Endothelial cell of umbilical vein (primary cell): ENCODE measurements around the gene SMR3A.

ENCODE experiments used
- EZH2 ChIP-seq: IDR thresholded peaks from 2 replicates; pipeline ENCODE4 v1.6.1; 2012; ENCODE audit warnings: borderline replicate concordance, low read depth, mild to moderate bottlenecking, moderate library complexity, low read length, inconsistent platforms; ENCODE audit not compliant: severe bottlenecking
- FOS ChIP-seq: IDR thresholded peaks from 2 replicates; pipeline ENCODE4 v1.6.1; 2011; ENCODE audit warnings: mild to moderate bottlenecking, low read length, moderate library complexity, borderline replicate concordance; ENCODE audit not compliant: insufficient read depth
- GATA2 ChIP-seq: IDR thresholded peaks from 2 replicates; pipeline ENCODE4 v1.7.0; 2011; ENCODE audit warnings: low read depth, mild to moderate bottlenecking, moderate library complexity, mixed read lengths, low read length; ENCODE audit not compliant: insufficient read length, insufficient read depth
- JUN ChIP-seq: IDR thresholded peaks from 2 replicates; pipeline ENCODE4 v1.6.1; 2011; ENCODE audit warnings: borderline replicate concordance, low read depth; ENCODE audit not compliant: insufficient read length, insufficient read depth
- MYC ChIP-seq: IDR thresholded peaks from one replicate; pipeline ENCODE4 v1.6.1; 2011; ENCODE audit warnings: mild to moderate bottlenecking, low read depth, low read length
- POLR2A ChIP-seq: IDR thresholded peaks from 2 replicates; pipeline ENCODE4 v1.6.1; 2012; ENCODE audit warnings: low read depth, mild to moderate bottlenecking, control low read depth, low read length
- POLR2AphosphoS5 ChIP-seq: IDR thresholded peaks from 2 replicates; pipeline ENCODE4 v1.6.1; 2012; ENCODE audit warnings: low read depth, mild to moderate bottlenecking, control low read depth, low read length, moderate library complexity; ENCODE audit not compliant: insufficient read depth
- TF ChIP-seq, protein P1 (sequence below), 2 donors: IDR thresholded peaks; 1 replicate in 1 of 2; 2 replicates in 1 of 2; pipeline ENCODE4 v1.5.1; 2011; ENCODE audit warnings: low read length in 2 of 2, mild to moderate bottlenecking in 2 of 2, moderate library complexity in 2 of 2, control low read depth in 1 of 2, inconsistent platforms in 1 of 2, low read depth in 1 of 2; ENCODE audit not compliant: insufficient read depth in 1 of 2; ENCODE audit errors: extremely low read depth in 1 of 2

- TF ChIP-seq EZH2 (no peak), POLR2A (no peak), FOS (no peak), POLR2AphosphoS5 (no peak), GATA2 (no peak), MYC (no peak), JUN (no peak)
- TF ChIP-seq, protein P1, sequence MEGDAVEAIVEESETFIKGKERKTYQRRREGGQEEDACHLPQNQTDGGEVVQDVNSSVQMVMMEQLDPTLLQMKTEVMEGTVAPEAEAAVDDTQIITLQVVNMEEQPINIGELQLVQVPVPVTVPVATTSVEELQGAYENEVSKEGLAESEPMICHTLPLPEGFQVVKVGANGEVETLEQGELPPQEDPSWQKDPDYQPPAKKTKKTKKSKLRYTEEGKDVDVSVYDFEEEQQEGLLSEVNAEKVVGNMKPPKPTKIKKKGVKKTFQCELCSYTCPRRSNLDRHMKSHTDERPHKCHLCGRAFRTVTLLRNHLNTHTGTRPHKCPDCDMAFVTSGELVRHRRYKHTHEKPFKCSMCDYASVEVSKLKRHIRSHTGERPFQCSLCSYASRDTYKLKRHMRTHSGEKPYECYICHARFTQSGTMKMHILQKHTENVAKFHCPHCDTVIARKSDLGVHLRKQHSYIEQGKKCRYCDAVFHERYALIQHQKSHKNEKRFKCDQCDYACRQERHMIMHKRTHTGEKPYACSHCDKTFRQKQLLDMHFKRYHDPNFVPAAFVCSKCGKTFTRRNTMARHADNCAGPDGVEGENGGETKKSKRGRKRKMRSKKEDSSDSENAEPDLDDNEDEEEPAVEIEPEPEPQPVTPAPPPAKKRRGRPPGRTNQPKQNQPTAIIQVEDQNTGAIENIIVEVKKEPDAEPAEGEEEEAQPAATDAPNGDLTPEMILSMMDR (IDR thresholded peaks at IDR 0.05; ENCODE audit: extremely low read depth in 1 of 2, insufficient read depth in 1 of 2, low read depth in 1 of 2, low read length in 2 of 2): no peak
These were observed at the start of gene SMR3A for GRCh38 chr4:70360460-70360859.
